Non-pigmented ciliary epithelial cell (primary cell): ENCODE data around the gene ADAMTS14.

Experiments
- DNase-seq: peaks from one replicate; pipeline ENCODE4 v3.0.0-alpha.2; 2010; ENCODE audit warnings: low read depth

Gene ADAMTS14

GRCh38 chr10:70784471-70784870 lies 112.2 kb downstream of the ADAMTS14 start:
- DNase-seq: no peak

GRCh38 chr10:70785190-70785589 lies 112.9 kb downstream of the ADAMTS14 start, which contains the start of gene TBATA:
TBATA (minus strand) TSS chr10:70785377; CDS start chr10:70783379, 1,998 bp downstream.
- DNase-seq: no peak

GRCh38 chr10:70786799-70787415 lies 114.6 kb downstream of the ADAMTS14 start:
- DNase-seq: no peak

- no peak for DNase-seq
Observed at GRCh38 chr10:70791386-70792039, 119.2 kb downstream of the ADAMTS14 start.

- no peak for DNase-seq
Observed at GRCh38 chr10:70795613-70796012, 123.3 kb downstream of the ADAMTS14 start.

- DNase-seq: no peak
Observed at GRCh38 chr10:70797840-70798239, 125.5 kb downstream of the ADAMTS14 start.

GRCh38 chr10:70799124-70799523 lies 126.8 kb downstream of the ADAMTS14 start:
- no peak for DNase-seq

- no peak for DNase-seq
Observed at GRCh38 chr10:70801854-70802253, 129.5 kb downstream of the ADAMTS14 start.

- DNase-seq: no peak
Observed at GRCh38 chr10:70803775-70804420, 131.6 kb downstream of the ADAMTS14 start.

- no peak for DNase-seq
Observed at GRCh38 chr10:70804421-70804808, 132.1 kb downstream of the ADAMTS14 start.

GRCh38 chr10:70805619-70806215 lies 133.4 kb downstream of the ADAMTS14 start:
- DNase-seq: no peak

- DNase-seq: no peak
Observed at GRCh38 chr10:70806841-70807240, 134.5 kb downstream of the ADAMTS14 start.

GRCh38 chr10:70807556-70807955 lies 135.2 kb downstream of the ADAMTS14 start:
- DNase-seq: no peak

GRCh38 chr10:70809011-70809611 lies 136.8 kb downstream of the ADAMTS14 start:
- no peak for DNase-seq

GRCh38 chr10:70809726-70810125 lies 137.4 kb downstream of the ADAMTS14 start:
- no peak for DNase-seq

GRCh38 chr10:70810967-70811366 lies 138.7 kb downstream of the ADAMTS14 start:
- DNase-seq: no peak

GRCh38 chr10:70811881-70812280 lies 139.6 kb downstream of the ADAMTS14 start:
- no peak for DNase-seq
